ENCODE data around the gene CHADL.

- TF ChIP-seq POLR2A (IDR thresholded peaks at IDR 0.05) (no peak), CTCF (IDR thresholded peaks at IDR 0.05) (no peak)
Measured at GRCh38 chr22:41198027-41198580, 42.6 kb downstream of the CHADL start.

All from thyroid gland (tissue), 4 donors.